NOMO-1 treated with dmso at 0.1 percent for 144 hours (cell line): Measurements from ENCODE around the gene ANO9.
"Not testable (repeated sequence)": the region's sequence is repeated elsewhere in the genome, so short reads cannot be mapped to it uniquely, and the experiment has no call there.

Source experiments
- DNase-seq: peaks from one replicate; lab custom pipeline; 2025; ENCODE audit not compliant: unreplicated experiment; lab: John Stamatoyannopoulos, UW

The ANO9 gene

DNA sequence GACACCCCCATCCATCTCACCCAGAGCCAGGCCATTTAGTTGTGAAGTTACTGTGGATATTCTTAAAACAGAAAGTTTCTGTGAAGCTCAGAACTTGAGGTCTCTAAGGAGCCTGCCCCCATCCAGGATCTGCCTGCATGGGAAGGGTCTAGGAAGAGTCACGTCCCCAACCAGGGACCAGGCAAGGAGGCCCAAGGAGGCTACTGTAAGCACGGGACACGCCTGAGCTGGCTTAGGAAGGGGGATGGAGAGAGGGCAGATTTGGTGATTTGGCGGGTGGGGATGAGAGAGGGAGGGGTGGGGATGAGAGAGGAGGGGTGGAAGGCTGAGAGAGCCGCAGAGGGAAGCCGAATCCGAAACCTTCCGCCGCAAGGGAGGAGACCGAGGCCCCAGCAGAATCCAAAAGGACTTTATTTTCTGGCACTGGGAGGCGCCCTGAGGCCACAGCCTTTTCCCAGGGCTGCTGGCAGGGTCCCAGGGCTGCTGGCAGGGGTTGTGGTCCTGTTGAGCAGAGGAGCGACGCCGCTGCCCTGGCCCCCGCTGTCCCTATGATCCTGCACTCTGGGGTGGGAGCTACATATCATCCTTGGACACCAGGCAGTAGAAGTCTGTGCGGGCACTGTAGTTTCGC lies 36.4 kb downstream of the ANO9 start:
- DNase-seq, result no peak

DNA sequence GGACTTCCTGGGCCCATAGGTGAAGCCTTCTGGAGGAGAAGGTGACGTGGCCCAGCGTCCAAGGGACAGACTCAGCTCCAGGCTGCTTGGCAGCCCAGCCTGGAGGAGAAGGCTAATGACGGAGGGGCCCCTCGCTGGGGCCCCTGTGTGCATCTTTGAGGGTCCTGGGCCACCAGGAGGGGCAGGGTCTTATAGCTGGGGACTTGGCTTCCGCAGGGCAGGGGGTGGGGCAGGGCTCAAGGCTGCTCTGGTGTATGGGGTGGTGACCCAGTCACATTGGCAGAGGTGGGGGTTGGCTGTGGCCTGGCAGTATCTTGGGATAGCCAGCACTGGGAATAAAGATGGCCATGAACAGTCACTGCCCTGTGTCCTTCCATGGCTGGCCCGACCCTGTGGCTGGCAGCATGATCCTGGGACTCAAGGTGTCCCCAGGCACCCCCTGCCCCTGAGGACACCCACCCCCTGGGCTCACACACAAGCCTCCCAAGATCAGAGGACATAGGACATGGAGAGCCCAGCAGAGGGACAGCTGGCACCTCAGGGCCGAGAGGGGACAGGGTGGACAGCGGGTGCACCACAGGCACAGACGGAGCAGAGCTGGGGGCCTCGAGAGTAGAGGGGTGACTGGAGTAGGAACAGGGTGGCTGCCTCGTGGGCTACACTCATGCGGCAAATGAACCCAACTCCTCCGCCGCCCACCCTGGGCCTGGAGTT lies 37.1 kb downstream of the ANO9 start:
- DNase-seq, result no peak

DNA sequence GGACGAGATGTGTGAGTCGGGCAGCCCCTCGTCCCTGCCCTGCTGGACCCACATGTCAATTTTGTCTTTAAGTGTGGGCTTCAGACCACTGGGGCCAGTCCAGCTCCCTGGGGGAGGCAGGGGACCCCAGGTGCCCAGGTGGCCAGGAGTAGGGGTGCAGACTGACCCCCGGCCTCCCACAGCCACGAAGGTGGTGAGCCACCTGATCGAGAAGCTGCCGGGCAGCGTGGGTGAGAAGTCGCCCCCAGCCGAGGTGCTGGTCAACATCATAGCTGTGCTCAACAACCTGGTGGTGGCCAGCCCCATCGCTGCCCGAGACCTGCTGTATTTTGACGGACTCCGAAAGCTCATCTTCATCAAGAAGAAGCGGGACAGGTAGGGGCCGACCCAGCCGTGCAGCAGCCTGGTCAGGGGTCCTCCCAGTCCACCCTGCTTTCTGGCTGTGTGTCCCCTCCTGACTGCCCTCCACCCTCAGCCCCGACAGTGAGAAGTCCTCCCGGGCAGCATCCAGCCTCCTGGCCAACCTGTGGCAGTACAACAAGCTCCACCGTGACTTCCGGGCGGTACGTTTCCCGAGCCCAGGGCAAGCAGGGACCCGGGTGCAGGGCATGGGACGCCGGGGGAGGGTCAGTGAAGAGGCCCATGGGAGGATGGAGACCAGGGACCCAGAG lies 37.9 kb downstream of the ANO9 start:
- no peak for DNase-seq

DNA sequence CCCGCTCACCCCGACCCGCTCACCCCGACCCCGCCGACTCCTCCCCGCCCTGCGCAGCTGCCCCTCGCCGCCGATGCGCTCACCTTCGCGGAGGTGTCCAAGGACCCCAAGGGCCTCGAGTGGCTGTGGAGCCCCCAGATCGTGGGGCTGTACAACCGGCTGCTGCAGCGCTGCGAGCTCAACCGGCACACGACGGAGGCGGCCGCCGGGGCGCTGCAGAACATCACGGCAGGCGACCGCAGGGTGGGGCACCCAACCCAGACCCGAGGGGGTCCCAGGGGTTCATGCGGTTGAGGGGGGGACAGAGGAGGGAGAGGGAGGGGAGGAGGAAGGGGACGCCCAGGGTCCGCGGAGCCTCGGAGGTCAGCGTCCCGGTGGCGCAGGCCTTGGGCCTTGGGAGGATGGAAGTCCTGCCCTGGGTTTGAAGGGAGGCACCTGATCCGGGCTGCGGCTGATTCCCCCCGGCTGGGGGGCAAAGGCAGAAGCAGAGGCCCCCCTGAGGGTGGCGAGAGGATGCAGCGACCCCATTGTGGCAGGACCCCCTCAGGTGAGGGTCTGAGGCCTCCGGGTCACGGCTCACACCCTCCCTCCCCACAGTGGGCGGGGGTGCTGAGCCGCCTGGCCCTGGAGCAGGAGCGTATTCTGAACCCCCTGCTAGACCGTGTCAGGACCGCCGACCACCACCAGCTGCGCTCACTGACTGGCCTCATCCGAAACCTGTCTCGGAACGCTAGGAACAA lies 38.6 kb downstream of the ANO9 start:
- DNase-seq, result no peak

DNA sequence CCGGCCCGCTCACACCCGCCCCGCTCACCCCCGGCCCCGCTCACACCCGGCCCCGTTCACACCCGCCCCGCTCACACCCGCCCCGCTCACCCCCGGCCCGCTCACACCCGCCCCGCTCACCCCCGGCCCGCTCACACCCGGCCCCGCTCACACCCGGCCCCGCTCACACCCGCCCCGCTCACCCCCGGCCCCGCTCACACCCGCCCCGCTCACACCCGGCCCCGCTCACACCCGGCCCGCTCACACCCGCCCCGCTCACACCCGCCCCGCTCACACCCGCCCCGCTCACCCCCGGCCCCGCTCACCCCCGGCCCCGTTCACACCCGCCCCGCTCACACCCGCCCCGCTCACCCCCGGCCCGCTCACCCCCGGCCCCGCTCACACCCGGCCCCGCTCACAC lies 40.6 kb downstream of the ANO9 start:
- DNase-seq, result not testable (repeated sequence)

DNA sequence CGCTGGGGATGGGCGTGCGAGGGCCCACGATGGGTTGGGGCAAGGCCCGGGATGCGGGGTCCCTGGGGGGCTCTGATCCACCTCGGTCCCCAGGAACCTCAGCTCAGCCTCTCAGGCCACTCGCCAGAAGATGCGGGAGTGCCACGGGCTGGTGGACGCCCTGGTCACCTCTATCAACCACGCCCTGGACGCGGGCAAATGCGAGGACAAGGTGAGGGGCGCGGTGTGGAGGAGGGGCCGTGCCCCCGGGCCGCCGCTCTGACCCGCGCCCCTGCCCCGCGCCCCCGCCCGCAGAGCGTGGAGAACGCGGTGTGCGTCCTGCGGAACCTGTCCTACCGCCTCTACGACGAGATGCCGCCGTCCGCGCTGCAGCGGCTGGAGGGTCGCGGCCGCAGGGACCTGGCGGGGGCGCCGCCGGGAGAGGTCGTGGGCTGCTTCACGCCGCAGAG lies 41.5 kb downstream of the ANO9 start:
- DNase-seq, result no peak

DNA sequence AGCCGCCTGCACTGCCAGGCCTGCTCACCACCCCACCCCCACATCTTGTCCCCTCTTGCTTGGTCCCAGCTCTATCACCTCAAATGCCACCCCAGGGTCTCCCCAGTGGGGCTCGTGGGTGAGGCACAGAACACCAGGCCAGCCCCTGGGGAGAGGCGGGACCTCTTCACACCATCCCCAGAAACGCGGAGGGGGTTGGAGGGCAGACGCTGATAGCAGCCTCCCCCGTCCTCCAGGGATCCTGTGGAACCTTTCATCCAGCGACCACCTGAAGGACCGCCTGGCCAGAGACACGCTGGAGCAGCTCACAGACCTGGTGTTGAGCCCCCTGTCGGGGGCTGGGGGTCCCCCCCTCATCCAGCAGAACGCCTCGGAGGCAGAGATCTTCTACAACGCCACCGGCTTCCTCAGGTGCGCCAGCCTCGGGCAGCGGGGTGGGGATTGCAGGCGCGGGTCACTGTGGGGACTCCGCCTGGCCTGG lies 42.0 kb downstream of the ANO9 start:
- no peak for DNase-seq

DNA sequence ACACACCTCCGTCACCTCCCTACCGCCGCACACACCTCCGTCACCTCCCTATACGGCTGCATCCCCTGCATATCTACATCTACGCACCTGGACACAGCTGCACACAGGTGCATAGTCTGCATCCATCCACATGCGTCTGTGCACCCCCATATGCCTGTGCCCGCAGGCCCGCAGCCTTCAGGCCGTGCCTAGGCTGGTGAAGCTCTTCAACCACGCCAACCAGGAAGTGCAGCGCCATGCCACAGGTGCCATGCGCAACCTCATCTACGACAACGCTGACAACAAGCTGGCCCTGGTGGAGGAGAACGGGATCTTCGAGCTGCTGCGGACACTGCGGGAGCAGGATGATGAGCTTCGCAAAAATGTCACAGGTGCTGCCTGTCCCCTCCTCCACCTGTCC lies 43.0 kb downstream of the ANO9 start:
- DNase-seq, result no peak

DNA sequence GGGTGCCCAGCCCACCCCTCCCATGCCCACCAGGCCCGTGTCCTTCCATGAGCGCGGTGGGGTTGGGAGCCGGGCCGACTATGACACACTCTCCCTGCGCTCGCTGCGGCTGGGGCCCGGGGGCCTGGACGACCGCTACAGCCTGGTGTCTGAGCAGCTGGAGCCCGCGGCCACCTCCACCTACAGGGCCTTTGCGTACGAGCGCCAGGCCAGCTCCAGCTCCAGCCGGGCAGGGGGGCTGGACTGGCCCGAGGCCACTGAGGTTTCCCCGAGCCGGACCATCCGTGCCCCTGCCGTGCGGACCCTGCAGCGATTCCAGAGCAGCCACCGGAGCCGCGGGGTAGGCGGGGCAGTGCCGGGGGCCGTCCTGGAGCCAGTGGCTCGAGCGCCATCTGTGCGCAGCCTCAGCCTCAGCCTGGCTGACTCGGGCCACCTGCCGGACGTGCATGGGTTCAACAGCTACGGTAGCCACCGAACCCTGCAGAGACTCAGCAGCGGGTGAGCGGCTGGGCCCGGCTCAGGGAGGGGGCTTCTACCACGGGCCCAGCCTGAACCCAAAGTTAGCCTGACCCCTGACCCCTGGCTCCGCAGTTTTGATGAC lies 44.8 kb downstream of the ANO9 start:
- DNase-seq, result peak; percentile 54

DNA sequence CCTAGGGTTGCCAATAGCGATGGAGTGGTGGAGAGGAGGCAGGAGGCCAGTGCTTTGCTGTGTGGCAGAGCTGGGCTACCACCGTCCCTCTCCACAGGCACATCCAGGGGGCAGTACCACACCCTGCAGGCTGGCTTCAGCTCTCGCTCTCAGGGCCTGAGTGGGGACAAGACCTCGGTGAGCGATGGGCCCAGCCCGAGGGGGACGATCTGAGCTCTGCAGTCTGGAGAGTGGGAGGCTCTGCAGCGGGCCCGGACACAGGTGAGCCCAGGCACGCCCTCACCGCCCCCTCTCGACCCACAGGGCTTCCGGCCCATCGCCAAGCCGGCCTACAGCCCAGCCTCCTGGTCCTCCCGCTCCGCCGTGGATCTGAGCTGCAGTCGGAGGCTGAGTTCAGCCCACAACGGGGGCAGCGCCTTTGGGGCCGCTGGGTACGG lies 45.3 kb downstream of the ANO9 start:
- DNase-seq, result peak; percentile 24

DNA sequence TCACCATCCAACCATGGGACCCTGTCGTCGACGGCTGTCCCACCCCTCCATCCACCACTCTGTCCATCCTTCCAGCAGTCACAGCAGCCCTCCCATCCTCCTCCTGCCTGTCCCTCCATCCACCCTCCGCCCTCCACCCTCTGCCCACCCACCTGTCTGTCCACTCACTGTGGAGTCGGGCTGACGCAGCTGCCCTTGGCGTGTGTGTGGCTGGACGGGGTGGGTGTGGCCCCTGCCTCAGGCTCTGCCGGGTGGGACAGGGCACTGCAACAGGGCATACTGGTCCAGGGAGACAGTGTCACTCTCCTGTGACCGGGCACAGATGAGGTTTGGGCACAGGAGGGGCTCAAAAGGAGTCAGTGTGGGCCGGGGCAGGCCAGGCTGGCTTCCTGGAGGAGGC lies 45.9 kb downstream of the ANO9 start:
- no peak for DNase-seq

DNA sequence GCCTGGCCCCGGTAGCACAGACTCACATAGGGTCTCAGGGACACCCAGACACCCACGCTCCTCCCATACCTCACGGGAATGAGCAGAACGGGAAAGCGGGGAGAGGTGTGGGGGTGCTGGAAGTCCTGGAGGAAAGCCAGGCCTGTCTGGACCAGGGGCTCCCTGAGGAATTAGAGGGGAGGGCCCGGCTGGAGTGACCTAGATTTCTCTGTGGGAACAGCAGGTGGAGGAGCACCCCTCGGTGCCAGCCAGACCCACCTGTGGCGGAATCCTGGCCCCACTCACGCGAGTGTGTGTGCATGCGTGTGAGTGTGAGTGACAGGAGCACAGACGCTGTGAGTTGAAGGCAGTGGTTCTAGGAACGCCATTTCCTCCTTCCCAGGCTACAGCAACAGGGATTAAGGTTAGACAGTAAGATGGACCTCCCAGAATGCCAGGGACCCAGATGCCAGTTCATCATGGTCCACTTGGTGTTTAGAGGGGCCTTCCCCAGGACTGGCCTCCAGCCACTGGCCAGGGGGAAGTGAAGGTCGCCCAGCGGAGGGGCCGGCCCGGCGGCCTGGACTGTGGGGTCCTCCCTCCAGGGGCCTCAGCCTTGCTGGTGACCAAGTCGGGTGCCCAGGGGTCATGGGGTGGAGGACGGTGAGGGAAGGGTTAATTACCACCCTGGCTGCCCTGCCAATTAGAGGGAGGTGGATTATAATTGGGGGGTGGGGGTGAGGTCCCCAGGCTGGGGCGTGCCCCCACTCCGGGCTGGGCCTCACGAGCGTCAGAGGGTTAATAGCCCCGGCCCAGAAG lies 46.8 kb downstream of the ANO9 start:
- no peak for DNase-seq

DNA sequence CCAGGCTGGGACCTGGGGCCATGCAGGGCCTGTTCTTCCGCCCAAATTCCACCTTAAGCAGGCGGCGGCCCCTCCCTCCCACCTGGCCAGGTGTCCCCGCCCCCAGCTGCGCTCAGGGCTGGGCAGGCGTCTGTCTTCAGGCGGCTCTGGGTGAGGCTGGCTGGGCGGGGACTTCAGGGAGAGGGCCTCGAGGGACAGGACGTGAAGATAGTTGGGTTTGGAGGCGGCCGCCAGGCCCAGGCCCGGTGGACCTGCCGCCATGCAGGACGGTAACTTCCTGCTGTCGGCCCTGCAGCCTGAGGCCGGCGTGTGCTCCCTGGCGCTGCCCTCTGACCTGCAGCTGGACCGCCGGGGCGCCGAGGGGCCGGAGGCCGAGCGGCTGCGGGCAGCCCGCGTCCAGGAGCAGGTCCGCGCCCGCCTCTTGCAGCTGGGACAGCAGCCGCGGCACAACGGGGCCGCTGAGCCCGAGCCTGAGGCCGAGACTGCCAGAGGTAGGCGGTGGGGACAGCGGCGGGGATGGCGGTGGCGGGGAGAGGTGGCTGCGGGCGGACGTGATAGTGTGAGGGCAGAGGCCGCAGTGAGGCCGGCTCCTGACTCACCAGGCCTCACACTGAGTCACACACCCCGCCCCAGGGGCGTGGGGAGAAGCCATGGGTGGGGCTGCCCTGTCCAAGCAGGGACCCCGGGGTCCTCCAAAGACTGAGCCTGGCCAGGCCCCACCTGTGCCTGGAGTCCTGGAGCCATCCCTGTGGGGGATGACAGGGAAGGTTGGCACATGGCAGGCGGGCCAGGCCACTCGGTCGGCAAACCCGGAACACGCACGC lies 47.6 kb downstream of the ANO9 start, which contains the start of gene PKP3:
Gene PKP3, plus strand, starts transcription at position 176 of the 824 bp plus-strand sequence. Its CDS starts 84 bp downstream, at position 260.
- no peak for DNase-seq

DNA sequence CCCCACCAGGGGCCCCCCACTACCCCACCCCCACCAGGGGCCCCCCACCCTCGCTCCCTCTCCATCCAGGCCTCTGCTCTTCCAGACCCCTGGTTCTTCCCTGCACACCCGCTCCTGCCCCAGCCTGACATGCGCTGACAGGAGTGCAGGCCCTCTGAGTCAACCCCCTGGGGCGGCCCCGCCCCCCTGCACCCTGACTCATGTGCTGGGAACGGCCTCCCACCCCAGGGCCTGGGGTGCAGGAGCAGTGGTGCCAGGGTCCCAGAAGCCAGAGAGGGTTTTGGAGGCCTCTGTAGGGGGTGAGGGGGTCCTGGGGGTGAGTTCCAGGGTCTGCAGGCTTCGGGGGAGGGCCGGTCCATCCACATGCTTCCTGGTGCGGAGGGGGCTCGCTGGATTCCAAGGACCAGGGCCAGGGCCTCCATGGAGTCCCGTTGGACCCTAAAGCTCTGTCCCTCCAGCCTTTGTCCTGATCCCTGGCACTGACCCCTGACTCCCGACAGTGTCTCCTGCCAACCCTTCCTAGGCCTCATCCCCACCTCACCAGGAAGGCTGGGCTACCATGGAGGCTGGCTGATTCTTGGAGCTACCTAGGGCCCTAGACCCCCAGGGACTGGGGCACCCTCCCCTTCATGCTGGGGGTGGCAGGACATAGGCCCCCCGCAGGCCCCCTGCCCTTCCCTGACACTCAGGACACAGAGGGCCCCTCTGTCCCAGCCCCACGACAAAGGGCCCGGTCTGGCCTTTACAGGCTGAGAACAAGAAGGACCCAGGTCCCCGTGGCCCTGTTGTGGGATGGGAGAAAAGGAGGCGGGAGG lies 48.4 kb downstream of the ANO9 start:
- DNase-seq, result no peak

DNA sequence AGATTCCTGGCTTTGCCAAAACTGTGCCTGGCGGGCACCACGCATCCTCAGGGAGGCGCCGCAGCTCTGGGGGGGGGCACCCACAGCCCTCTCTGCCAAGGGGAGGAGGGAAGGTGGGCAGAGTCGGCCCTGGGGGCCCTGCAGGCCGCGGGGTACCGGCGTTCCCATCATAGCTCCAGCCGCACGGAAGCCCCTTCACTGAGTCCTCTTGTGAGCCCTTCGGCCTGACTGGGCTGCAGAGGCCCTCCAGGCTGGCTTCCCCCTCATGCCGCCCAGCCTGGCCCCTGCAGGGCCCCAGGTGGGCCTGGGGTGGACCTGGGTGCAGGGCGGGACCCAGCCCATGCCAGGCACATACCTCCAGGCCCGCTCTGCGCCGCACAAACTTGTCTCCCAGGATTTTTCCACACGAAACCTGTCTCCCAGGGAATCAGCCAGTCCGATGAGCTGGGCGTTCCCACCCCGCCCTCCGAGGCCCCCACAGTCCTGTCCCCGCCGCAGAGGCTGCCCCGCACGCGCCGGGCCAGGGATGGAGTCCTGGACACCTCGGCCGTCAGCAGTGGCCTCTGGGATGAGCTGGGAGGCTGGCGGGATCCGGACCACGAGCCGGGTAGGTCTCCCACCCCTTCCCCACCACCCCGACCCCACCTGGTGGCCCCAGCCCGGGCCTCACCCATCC lies 49.6 kb downstream of the ANO9 start:
- DNase-seq, result no peak

DNA sequence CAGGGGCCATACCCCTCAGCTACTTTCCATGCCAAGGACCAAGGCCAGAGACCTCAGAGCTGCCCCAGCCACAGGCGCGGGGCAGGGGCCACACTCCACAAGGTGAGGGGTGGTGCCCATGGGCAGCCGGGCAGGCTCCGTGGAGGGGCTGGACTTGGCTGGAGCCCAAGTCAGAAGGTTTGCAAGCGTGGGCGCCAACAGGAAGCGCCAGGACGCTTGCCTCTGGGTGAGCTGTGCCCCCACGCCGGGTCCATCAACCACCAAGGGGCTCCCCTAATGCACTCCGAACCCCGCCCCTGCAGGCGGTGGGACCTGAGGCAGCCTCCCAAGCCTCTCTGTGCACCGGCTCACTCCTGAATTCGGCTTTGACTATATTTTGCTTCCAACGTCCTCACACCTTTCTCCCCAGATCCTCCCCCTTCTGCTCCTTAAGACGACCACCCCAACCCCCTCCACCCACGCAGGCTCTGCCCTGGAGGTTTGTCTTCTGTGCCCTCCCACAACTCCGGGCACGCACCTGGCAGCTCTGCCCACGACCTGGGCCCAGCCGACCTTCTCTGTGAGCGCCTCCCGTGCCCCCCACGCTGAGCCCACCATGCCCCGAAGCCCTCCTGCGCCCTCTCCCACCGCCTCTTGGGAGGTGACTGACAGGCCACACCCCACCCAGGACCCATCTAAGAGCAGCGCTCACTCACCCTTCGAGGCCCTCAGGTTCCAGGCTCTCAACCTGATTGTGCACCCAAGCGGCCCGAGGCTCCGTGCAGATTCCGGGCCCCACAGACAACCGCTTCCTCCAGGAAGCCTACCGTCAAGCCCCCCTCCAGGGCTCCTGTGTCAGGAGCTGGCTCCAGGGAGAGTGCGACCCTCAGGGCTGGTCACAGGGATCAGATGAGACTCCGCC lies 50.4 kb downstream of the ANO9 start:
- DNase-seq, result no peak

DNA sequence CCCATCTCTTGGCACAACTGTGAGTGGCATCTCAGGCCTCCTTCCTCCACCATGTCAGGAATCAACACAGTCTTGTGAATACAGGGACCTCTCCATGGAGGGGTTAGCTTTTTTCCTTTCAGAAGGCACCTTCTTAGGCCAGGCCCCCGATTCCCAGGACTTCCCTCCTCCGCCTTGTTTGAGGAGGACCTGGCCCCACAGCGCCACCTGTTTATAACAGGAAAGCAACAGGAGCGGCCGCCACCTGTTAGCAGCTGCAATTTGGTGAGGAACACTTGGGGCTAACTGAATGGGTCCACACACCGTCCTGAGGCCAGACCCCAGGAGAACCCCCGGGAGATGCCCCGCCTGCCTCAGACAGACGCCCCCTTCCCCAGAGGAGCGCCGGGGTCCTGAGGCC lies 51.6 kb downstream of the ANO9 start:
- no peak for DNase-seq
